Measurements from ENCODE around the gene ARHGEF25. TPM values are rescaled to one million over a fixed set of nuclear protein-coding genes. Genes with fewer than 3 reads are reported as not detected.

Gene ARHGEF25
- total and polyA plus RNA-seq, 2 of the 13 experiments (the other 11 are each of a cell fraction or from before 2014, with no cell fraction given), result 11.5 to 12.5 TPM

DNA sequence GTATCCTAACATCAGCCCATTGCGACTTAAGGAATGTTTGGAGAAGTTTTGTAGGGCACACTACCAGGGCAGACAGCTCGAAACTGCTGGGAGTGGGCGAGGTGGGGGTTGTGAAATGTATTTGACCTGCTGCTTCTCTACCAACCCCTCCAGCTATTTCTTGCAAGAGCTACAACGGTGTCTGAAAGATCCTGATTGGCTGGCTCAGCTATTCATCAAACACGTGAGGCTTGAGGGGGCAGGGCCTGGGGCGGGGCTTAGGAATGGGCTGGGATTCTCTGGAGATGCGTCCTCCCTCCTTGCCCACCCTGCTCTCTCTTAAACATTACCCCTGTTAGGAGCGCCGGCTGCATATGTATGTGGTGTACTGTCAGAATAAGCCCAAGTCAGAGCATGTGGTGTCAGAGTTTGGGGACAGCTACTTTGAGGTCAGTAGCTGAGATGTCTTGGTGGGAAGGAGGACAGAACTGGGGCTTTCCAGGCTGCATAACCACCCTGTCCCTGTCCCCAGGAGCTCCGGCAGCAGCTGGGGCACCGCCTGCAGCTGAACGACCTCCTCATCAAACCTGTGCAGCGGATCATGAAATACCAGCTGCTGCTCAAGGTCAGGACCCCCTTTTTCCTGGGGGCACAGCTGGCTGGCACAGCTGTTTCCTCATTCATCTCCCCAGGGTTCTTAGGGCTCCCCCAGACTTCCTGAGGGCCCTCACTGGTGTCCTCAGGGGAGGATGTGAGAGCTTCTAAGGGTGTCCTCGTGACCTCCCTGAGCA, 3.1 kb downstream of the ARHGEF25 start (continued):
- TF ChIP-seq NKX3-1 (CRISPR knock-in tag; IDR thresholded peaks at IDR 0.05), result no peak
- TF ChIP-seq NFYC (CRISPR knock-in tag; IDR thresholded peaks at IDR 0.05), result peak; percentile 45

DNA sequence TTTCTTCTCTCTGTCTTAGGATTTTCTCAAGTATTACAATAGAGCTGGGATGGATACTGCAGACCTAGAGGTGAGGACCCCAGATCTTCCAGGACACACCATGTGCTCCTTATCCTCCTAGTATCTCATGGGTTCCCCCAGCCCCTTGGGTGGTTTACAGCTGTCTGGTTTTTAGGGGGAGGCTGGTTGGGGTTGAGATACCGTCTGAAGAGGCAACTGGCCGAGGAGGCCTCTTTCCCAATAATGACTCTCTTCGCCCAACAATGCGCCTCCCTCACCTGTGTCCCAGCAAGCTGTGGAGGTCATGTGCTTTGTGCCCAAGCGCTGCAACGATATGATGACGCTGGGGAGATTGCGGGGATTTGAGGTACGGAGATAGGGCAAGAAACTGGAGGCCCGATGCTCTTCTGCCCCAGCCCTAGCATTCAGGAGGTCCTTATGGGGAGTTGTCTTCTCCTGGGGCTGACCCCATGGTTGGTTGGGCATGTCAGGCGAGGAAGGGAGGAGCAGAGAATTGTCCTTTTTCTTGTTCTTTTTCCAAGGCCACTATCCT, 3.8 kb downstream of the ARHGEF25 start:
- ATAC-seq, result no peak
- no peak overlapping the region for H2AFZ ChIP-seq (ENCODE audit: low read length)
- no TSS peak for BruUV-seq (replicated peaks)
- in situ Hi-C loops (cut with HindIII; ENCODE audit: extremely low pct_ligation_motif_present, low pct_unique_long_range_greater_than_20kb), result no loop called here
- intact Hi-C loops (cut with micrococcal nuclease; ENCODE audit: unreplicated experiment), result no loop called here
- FAIRE-seq, result no peak
- POLR2A ChIA-PET, result interaction anchor here (1.1 to 1.9 kb wide), 2 partner anchors 24 to 32 kb away, joined by 3 to 9 read pairs; partner anchors contain the start of gene PIP4K2C
- H3K27ac ChIP-seq (ENCODE audit: extremely low read length, insufficient read depth, low read length), result no peak overlapping the region
- H3K27me3 ChIP-seq (ENCODE audit: control insufficient read depth in 1 of 2, insufficient read depth in 2 of 2, low read length in 2 of 2), result peaks cover 2 to 20% of the 10 kb centered on the region in 2 experiments; a peak in 4 of 5 replicates
- H4K20me1 ChIP-seq (ENCODE audit: insufficient read depth, low read length), result no peaks in the 10 kb centered on the region
- WGBS (ENCODE audit: low lambda C conversion rate), result 75% methylated on average over 11 of the region's 11 CpGs
- no peak overlapping the region for H3K4me3 ChIP-seq (replicated peaks in 1 of 3; ENCODE audit: insufficient read depth in 1 of 3, low read depth in 2 of 3, low read length in 3 of 3)
- TF ChIP-seq REL (CRISPR knock-in tag; conservative IDR thresholded peaks at IDR 0.05), result no peak
- TF ChIP-seq, protein P1, sequence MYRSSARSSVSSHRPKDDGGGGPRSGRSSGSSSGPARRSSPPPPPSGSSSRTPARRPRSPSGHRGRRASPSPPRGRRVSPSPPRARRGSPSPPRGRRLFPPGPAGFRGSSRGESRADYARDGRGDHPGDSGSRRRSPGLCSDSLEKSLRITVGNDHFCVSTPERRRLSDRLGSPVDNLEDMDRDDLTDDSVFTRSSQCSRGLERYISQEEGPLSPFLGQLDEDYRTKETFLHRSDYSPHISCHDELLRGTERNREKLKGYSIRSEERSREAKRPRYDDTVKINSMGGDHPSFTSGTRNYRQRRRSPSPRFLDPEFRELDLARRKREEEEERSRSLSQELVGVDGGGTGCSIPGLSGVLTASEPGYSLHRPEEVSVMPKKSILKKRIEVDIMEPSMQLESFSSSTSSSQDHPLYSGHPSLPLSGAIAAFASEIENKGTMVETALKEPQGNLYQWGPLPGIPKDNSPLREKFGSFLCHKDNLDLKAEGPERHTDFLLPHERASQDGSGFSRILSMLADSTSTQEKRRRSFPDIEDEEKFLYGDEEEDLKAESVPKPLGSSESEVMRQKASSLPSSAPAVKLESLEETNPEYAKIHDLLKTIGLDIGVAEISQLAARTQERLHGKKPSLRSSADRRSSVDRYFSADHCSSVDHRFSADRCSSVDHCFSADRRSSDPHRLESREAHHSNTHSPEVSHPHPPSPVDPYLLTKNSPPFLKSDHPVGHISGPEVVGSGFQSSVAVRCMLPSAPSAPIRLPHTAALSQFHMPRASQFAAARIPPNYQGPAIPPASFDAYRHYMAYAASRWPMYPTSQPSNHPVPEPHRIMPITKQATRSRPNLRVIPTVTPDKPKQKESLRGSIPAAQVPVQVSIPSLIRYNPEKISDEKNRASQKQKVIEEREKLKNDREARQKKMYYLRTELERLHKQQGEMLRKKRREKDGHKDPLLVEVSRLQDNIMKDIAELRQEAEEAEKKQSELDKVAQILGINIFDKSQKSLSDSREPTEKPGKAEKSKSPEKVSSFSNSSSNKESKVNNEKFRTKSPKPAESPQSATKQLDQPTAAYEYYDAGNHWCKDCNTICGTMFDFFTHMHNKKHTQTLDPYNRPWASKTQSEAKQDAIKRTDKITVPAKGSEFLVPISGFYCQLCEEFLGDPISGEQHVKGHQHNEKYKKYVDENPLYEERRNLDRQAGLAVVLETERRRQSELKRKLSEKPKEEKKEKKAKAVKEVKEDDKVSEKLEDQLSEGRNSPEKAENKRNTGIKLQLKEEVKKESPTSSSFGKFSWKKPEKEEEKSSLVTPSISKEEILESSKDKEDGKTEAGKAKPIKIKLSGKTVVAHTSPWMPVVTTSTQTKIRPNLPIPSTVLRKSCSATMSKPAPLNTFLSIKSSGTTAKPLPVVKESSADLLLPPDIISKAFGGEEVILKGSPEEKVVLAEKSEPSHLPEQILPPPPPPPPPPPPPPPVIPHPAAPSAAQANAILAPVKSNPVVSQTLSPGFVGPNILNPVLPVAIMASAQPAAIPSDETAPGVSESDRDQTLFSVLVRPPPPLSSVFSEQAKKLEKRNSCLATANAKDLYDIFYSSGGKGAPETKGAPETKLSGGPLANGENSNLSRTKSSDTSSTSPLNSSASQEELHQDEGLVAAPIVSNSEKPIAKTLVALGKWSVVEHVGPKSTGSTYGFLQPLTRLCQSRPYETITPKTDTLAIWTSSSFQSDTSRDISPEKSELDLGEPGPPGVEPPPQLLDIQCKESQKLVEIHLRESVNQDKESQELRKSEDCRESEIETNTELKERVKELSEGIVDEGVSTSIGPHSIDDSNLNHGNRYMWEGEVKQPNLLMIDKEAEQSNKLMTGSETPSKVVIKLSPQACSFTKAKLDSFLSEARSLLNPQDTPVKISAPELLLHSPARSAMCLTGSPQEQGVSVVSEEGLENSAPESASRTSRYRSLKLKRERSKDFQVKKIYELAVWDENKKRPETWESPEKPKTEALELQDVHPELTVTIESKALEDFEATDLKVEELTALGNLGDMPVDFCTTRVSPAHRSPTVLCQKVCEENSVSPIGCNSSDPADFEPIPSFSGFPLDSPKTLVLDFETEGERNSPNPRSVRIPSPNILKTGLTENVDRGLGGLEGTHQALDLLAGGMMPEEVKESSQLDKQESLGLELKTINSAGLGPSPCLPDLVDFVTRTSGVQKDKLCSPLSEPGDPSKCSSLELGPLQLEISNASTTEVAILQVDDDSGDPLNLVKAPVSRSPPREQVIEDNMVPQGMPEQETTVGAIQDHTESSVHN (CRISPR knock-in tag; IDR thresholded peaks at IDR 0.05), result no peak
- no peak for TF ChIP-seq KDM4B (CRISPR knock-in tag; IDR thresholded peaks at IDR 0.05)
- TF ChIP-seq ZNF33A (CRISPR knock-in tag; IDR thresholded peaks at IDR 0.05; ENCODE audit: borderline replicate concordance), result no peak
- H3K9me3 ChIP-seq (ENCODE audit: low read length), result no peaks in the 10 kb centered on the region
- H3K79me2 ChIP-seq (ENCODE audit: insufficient read depth, low read length), result no peaks in the 10 kb centered on the region
- no peak overlapping the region for H3K4me2 ChIP-seq (ENCODE audit: low read depth, low read length)
- DNase-seq (ENCODE audit: low spot score), result no peak
- no peaks in the 10 kb centered on the region for H3K36me3 ChIP-seq (replicated peaks in 1 of 2; ENCODE audit: control insufficient read depth in 1 of 2, insufficient read depth in 2 of 2, low read length in 2 of 2)
- peaks cover 44% of the 10 kb centered on the region for H3K4me1 ChIP-seq (ENCODE audit: insufficient read depth, low read length)
- CTCF ChIA-PET (ENCODE audit: low intra/inter-chr PET ratio, low total read pairs), result no interaction called here
- no peak overlapping the region for H3K9ac ChIP-seq (ENCODE audit: insufficient read depth, low read depth, low read length)
